GM19099 (cell line): ENCODE results near the gene MYO3A.

Source experiments
- POLR2A ChIP-seq: IDR thresholded peaks from 3 replicates; pipeline ENCODE4 v1.6.1; 2011; ENCODE audit warnings: low read depth; ENCODE audit not compliant: insufficient read length; ENCODE audit errors: extremely low read depth

The MYO3A gene

DNA sequence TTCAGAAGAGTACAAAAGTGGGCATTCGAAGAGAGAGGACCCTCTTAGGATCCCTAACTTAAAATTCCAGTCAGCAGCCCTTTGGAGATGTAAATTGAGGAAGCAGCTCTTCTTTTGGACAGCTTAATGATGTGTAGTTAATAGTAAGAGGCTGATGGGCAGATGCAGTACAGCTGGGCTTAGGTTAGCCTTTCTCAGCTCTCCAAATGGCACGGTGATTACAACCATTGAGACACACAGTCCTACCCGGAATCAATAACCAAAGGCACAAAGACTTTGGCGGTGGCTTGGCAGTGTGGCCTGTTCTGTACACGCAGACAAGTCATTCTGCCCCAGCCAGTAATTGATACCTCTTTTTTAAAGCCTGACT, 309.3 kb downstream of the MYO3A start:
- TF ChIP-seq POLR2A = no peak

DNA sequence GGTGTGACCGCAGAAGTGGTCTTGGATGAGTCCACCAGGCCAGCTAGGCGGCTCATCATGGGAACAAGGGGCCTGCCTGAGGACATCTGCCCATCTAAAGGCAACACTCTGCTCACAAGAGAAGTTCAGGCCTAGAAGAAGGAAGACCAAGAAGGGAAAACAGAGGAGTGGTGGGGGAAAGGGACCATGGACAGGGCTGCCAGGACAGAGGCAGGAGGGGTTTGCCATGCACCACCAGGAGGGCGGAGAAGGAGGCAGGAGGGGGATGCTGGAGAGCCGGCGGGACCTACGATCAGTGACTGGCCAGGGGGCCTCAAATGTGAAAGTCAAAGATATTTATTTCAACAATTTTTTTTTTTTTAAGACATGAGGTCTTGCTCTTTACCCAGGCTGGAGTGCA, 315.7 kb downstream of the MYO3A start:
- TF ChIP-seq POLR2A = no peak

- TF ChIP-seq POLR2A = no peak
Observed at GRCh38 chr10:26251925-26252324, 317.9 kb downstream of the MYO3A start.

GRCh38 chr10:26254616-26255015, 320.6 kb downstream of the MYO3A start:
- TF ChIP-seq POLR2A = no peak

- TF ChIP-seq POLR2A = no peak
Observed at GRCh38 chr10:26259341-26259740, 325.3 kb downstream of the MYO3A start.
